Measurements from ENCODE around the gene SLIT3.

GRCh38 chr5:168844016-168844921 is 456.7 kb downstream of the SLIT3 start:
- TF ChIP-seq POLR2A (IDR thresholded peaks at IDR 0.05) (no peak), CTCF (IDR thresholded peaks at IDR 0.05) (no peak), POLR2AphosphoS5 (IDR thresholded peaks at IDR 0.05) (no peak)
